K562 (cell line): Measurements from ENCODE around the gene NAIF1. TPM values are rescaled to one million over a fixed set of nuclear protein-coding genes. Genes with fewer than 3 reads are reported as not detected.

Experiments used
- CREBBP ChIP-seq: IDR thresholded peaks from one replicate; pipeline ENCODE4 v1.6.1; 2012; ENCODE audit warnings: low read depth, mild to moderate bottlenecking, control low read depth, inconsistent platforms, low read length
- EHMT2 ChIP-seq: fragments of 450-650 bp; IDR thresholded peaks from 2 replicates; pipeline ENCODE4 v1.6.1; 2018; ENCODE audit warnings: antibody characterized with exemption
- ESRRA ChIP-seq: fragments of 450-650 bp; IDR thresholded peaks from 2 replicates; pipeline ENCODE4 v1.6.1; 2014; ENCODE audit warnings: low read depth, mild to moderate bottlenecking, moderate library complexity, borderline replicate concordance
- FOXK1 ChIP-seq: sonication (generic); formaldehyde crosslinking; IDR thresholded peaks from 2 replicates; pipeline ENCODE4 v1.8.0; 2022; ENCODE audit warnings: missing genetic modification reagents, mild to moderate bottlenecking, borderline replicate concordance
- HDAC6 ChIP-seq: IDR thresholded peaks from 2 replicates; pipeline ENCODE4 v1.6.1; 2012; ENCODE audit warnings: low read depth, mild to moderate bottlenecking, control low read depth, inconsistent platforms, low read length, moderate library complexity
- HDGF ChIP-seq: fragments of 450-650 bp; IDR thresholded peaks from 2 replicates; pipeline ENCODE4 v1.6.1; 2016
- MTA1 ChIP-seq: fragments of 450-650 bp; IDR thresholded peaks from 2 replicates; pipeline ENCODE4 v1.6.1; 2017; ENCODE audit warnings: borderline replicate concordance
- NELFE ChIP-seq: IDR thresholded peaks from 2 replicates; pipeline ENCODE4 v1.6.1; 2011; ENCODE audit warnings: mild to moderate bottlenecking; ENCODE audit not compliant: insufficient read depth, insufficient read length
- NFE2L1 ChIP-seq: fragments of 450-650 bp; IDR thresholded peaks from 2 replicates; pipeline ENCODE4 v1.6.1; 2016; ENCODE audit warnings: missing genetic modification characterization, low read depth, mild to moderate bottlenecking, missing compliant biosample characterization, moderate library complexity, borderline replicate concordance
- STAT5A ChIP-seq: IDR thresholded peaks from 2 replicates; pipeline ENCODE4 v1.6.1; 2012; ENCODE audit warnings: low read length, inconsistent platforms, borderline replicate concordance
- STAT5B ChIP-seq: fragments of 250-450 bp; sonication (Bioruptor Pico); IDR thresholded peaks from 2 replicates; pipeline ENCODE4 v1.8.0; 2021; ENCODE audit warnings: mild to moderate bottlenecking, inconsistent platforms
- TEAD2 ChIP-seq: fragments of 450-650 bp; IDR thresholded peaks from 2 replicates; pipeline ENCODE4 v1.6.1; 2016; ENCODE audit warnings: missing genetic modification characterization, control low read depth, missing compliant biosample characterization
- ZNF184 ChIP-seq: sonication (generic); formaldehyde crosslinking; IDR thresholded peaks from 2 replicates; pipeline ENCODE4 v1.5.0; 2020; ENCODE audit warnings: missing genetic modification reagents
- ZNF830 ChIP-seq: fragments of 250-450 bp; sonication (Bioruptor Pico); IDR thresholded peaks from 2 replicates; pipeline ENCODE4 v1.5.0; 2021; ENCODE audit warnings: mild to moderate bottlenecking
- polyA plus RNA-seq, 8 experiments: library from polyadenylated mRNA; depleted of rRNA in 4 of 8; stranded (reverse) in 5 of 8; unstranded in 3 of 8; fragments of >200 nt; fragmentation: Nextera tagmentation in 2 of 8; fragmentation: Illumina TruSeq in 1 of 8; extraction: Ambion mirVana in 2 of 8; extraction: Trizol in 1 of 8; gene quantifications; 2 replicates each; pipeline versions ENCODE4 v1.2.1 to v1.2.3, GENCODE V29; 2011 to 2014; ENCODE audit warnings: inconsistent platforms in 1 of 8, missing spikeins in 1 of 8
- total RNA-seq, 7 experiments: library from RNA; depleted of rRNA in 6 of 7; stranded (reverse); fragments of >200 nt in 6 of 7; fragmentation: Illumina TruSeq in 2 of 7; extraction: Trizol in 2 of 7; gene quantifications; 2 replicates each; pipeline versions ENCODE4 v1.2.1 to v1.2.3, GENCODE V29; 2011 to 2021; ENCODE audit warnings: low replicate concordance in 1 of 7
- TF ChIP-seq, protein P1 (sequence below), 2 experiments: fragments of 450-650 bp; IDR thresholded peaks; 2 replicates each; pipeline ENCODE4 v1.6.1; 2016; ENCODE audit warnings: mild to moderate bottlenecking in 2 of 2, borderline replicate concordance in 1 of 2, low read depth in 1 of 2, moderate library complexity in 1 of 2
- TF ChIP-seq, protein P2 (sequence below): fragments of 250-450 bp; sonication (Bioruptor Pico); IDR thresholded peaks from 2 replicates; pipeline ENCODE4 v1.9.0; 2021; ENCODE audit warnings: mild to moderate bottlenecking
- TF ChIP-seq, protein P3 (sequence below): fragments of 450-650 bp; IDR thresholded peaks from 2 replicates; pipeline ENCODE4 v1.6.1; 2017; ENCODE audit warnings: mild to moderate bottlenecking, moderate library complexity

NAIF1 gene
- total and polyA plus RNA-seq, 9 of the 15 experiments (the other 6 are each of a cell fraction or from before 2014, with no cell fraction given) = 4.8 to 26.6 (median 17.2) TPM

DNA sequence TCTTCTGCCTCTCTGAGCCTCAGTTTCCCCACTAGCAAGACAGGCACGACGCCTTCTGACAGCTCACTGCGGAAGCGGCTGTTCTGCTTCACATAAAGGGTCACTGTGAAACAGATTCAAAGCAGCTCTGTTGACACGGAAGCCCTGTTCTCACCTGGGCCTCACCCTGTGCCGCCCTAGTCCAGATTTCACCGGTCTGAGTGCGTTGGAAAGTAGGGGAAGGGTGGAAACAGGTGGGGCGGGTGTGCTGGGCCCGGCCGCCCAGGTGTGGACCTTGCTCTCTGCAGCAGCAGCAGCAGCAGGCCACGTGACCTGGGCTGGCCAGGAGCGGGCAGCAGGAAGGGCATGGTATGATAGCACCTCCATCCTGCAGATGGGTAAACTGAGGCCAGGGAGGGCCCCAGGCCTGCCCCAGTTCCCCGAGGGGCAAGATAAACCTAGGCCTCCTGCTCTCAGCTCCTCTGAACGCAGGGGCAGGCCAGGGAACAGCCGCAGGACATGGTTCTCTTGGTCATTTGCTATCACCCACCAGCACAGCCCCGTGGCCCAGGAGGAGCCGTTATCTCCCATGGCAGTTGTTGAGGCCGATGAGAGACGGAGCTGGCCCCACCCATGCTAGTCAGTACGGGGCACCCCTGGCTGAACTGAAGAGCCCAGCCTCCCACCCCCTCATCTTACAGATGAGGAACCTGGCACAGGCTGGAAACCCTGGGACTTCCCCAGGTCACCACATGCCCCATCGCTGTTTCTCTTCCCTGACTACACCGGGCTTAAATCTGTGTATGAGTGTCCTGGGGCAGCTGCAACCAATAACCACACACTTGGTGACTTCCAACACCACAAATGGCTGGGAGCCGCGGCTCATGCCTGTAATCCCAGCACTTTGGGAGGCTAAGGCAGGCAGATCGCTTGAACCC is 48.3 kb upstream of the NAIF1 start (continued):
- TF ChIP-seq, protein P1, sequence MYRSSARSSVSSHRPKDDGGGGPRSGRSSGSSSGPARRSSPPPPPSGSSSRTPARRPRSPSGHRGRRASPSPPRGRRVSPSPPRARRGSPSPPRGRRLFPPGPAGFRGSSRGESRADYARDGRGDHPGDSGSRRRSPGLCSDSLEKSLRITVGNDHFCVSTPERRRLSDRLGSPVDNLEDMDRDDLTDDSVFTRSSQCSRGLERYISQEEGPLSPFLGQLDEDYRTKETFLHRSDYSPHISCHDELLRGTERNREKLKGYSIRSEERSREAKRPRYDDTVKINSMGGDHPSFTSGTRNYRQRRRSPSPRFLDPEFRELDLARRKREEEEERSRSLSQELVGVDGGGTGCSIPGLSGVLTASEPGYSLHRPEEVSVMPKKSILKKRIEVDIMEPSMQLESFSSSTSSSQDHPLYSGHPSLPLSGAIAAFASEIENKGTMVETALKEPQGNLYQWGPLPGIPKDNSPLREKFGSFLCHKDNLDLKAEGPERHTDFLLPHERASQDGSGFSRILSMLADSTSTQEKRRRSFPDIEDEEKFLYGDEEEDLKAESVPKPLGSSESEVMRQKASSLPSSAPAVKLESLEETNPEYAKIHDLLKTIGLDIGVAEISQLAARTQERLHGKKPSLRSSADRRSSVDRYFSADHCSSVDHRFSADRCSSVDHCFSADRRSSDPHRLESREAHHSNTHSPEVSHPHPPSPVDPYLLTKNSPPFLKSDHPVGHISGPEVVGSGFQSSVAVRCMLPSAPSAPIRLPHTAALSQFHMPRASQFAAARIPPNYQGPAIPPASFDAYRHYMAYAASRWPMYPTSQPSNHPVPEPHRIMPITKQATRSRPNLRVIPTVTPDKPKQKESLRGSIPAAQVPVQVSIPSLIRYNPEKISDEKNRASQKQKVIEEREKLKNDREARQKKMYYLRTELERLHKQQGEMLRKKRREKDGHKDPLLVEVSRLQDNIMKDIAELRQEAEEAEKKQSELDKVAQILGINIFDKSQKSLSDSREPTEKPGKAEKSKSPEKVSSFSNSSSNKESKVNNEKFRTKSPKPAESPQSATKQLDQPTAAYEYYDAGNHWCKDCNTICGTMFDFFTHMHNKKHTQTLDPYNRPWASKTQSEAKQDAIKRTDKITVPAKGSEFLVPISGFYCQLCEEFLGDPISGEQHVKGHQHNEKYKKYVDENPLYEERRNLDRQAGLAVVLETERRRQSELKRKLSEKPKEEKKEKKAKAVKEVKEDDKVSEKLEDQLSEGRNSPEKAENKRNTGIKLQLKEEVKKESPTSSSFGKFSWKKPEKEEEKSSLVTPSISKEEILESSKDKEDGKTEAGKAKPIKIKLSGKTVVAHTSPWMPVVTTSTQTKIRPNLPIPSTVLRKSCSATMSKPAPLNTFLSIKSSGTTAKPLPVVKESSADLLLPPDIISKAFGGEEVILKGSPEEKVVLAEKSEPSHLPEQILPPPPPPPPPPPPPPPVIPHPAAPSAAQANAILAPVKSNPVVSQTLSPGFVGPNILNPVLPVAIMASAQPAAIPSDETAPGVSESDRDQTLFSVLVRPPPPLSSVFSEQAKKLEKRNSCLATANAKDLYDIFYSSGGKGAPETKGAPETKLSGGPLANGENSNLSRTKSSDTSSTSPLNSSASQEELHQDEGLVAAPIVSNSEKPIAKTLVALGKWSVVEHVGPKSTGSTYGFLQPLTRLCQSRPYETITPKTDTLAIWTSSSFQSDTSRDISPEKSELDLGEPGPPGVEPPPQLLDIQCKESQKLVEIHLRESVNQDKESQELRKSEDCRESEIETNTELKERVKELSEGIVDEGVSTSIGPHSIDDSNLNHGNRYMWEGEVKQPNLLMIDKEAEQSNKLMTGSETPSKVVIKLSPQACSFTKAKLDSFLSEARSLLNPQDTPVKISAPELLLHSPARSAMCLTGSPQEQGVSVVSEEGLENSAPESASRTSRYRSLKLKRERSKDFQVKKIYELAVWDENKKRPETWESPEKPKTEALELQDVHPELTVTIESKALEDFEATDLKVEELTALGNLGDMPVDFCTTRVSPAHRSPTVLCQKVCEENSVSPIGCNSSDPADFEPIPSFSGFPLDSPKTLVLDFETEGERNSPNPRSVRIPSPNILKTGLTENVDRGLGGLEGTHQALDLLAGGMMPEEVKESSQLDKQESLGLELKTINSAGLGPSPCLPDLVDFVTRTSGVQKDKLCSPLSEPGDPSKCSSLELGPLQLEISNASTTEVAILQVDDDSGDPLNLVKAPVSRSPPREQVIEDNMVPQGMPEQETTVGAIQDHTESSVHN (IDR thresholded peaks at IDR 0.05; ENCODE audit: borderline replicate concordance in 1 of 2, low read depth in 1 of 2) = no peak
- no peak for TF ChIP-seq NFE2L1 (tag)
- TF ChIP-seq EHMT2 = no peak
- no peak for TF ChIP-seq HDAC6
- peak; percentile 49; the same call in 1 of the 2 replicates for TF ChIP-seq MTA1
- no peak for TF ChIP-seq STAT5B (CRISPR knock-in tag)
- no peak for TF ChIP-seq HDGF
- peak; percentile 90 for TF ChIP-seq STAT5A
- TF ChIP-seq ZNF830 (CRISPR knock-in tag) = 0 out of 2 replicates have a peak, but pooled peaks have one; percentile 24
- TF ChIP-seq NELFE = no peak
- 0 out of 2 replicates have a peak, but pooled peaks have one; percentile 19 for TF ChIP-seq ESRRA
- TF ChIP-seq, protein P2, sequence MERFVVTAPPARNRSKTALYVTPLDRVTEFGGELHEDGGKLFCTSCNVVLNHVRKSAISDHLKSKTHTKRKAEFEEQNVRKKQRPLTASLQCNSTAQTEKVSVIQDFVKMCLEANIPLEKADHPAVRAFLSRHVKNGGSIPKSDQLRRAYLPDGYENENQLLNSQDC (CRISPR knock-in tag) = no peak
- TF ChIP-seq, protein P3, sequence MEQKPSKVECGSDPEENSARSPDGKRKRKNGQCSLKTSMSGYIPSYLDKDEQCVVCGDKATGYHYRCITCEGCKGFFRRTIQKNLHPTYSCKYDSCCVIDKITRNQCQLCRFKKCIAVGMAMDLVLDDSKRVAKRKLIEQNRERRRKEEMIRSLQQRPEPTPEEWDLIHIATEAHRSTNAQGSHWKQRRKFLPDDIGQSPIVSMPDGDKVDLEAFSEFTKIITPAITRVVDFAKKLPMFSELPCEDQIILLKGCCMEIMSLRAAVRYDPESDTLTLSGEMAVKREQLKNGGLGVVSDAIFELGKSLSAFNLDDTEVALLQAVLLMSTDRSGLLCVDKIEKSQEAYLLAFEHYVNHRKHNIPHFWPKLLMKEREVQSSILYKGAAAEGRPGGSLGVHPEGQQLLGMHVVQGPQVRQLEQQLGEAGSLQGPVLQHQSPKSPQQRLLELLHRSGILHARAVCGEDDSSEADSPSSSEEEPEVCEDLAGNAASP = no peak
- TF ChIP-seq ZNF184 (CRISPR knock-in tag) = no peak
- TF ChIP-seq FOXK1 (CRISPR knock-in tag) = no peak
- no peak for TF ChIP-seq TEAD2 (tag)
- TF ChIP-seq CREBBP = no peak
